HTR-8/SVneo (cell line): Measurements from ENCODE around the gene AUTS2.

Experiments
- DNase-seq: peaks from one replicate; pipeline ENCODE4 v3.0.0; 2011; ENCODE audit warnings: low spot score, mixed read lengths; ENCODE audit not compliant: insufficient read length
- FAIRE-seq: peaks from 2 replicates; lab custom pipeline; 2011; peaks lifted over from hg19 to GRCh38; lab: Jason Lieb, UNC

Gene AUTS2

GRCh38 chr7:70436790-70437350 is 838.6 kb downstream of the AUTS2 start:
- no peak for DNase-seq
- FAIRE-seq = no peak

GRCh38 chr7:70439651-70440050 is 841.4 kb downstream of the AUTS2 start:
- DNase-seq = no peak
- no peak for FAIRE-seq

GRCh38 chr7:70446448-70447143 is 848.3 kb downstream of the AUTS2 start:
- no peak for FAIRE-seq
- DNase-seq = no peak

- DNase-seq = no peak
- FAIRE-seq = no peak
These were observed 850.1 kb downstream of the AUTS2 start for GRCh38 chr7:70448312-70448906.

GRCh38 chr7:70450731-70451130 is 852.5 kb downstream of the AUTS2 start:
- DNase-seq (no peak), FAIRE-seq (no peak)

GRCh38 chr7:70455925-70456324 is 857.6 kb downstream of the AUTS2 start:
- no peak for DNase-seq
- FAIRE-seq = no peak

GRCh38 chr7:70456719-70457118 is 858.4 kb downstream of the AUTS2 start:
- FAIRE-seq (no peak), DNase-seq (no peak)

GRCh38 chr7:70457482-70457881 is 859.2 kb downstream of the AUTS2 start:
- FAIRE-seq (no peak), DNase-seq (no peak)

GRCh38 chr7:70457883-70458680 is 859.8 kb downstream of the AUTS2 start:
- no peak for DNase-seq
- no peak for FAIRE-seq

GRCh38 chr7:70458745-70459144 is 860.5 kb downstream of the AUTS2 start:
- no peak for FAIRE-seq
- DNase-seq = no peak

- DNase-seq (no peak), FAIRE-seq (no peak)
These were observed 861.3 kb downstream of the AUTS2 start for GRCh38 chr7:70459546-70459945.

- DNase-seq (no peak), FAIRE-seq (no peak)
These were observed 861.8 kb downstream of the AUTS2 start for GRCh38 chr7:70460071-70460470.

GRCh38 chr7:70460562-70460961 is 862.3 kb downstream of the AUTS2 start:
- FAIRE-seq (no peak), DNase-seq (no peak)

GRCh38 chr7:70463352-70463938 is 865.2 kb downstream of the AUTS2 start:
- DNase-seq (no peak), FAIRE-seq (no peak)

- no peak for FAIRE-seq
- DNase-seq = no peak
These were observed 868.6 kb downstream of the AUTS2 start for GRCh38 chr7:70466725-70467364.

GRCh38 chr7:70470746-70471145 is 872.5 kb downstream of the AUTS2 start:
- FAIRE-seq (no peak), DNase-seq (no peak)

- DNase-seq (no peak), FAIRE-seq (no peak)
These were observed 874.4 kb downstream of the AUTS2 start for GRCh38 chr7:70472601-70473237.

- no peak for DNase-seq
- no peak for FAIRE-seq
These were observed 876.5 kb downstream of the AUTS2 start for GRCh38 chr7:70474639-70475234.
